Activated T-cell treated with anti-CD3 and anti-CD28 coated beads for 4 hours (primary cell): ENCODE measurements around the gene KIR2DL1.
"Not testable (repeated sequence)": the region's sequence is repeated elsewhere in the genome, so short reads cannot be mapped to it uniquely, and the experiment has no call there.

ENCODE experiments used
- DNase-seq: peaks from one replicate; pipeline ENCODE4 v3.0.0-alpha.2; 2020

Gene KIR2DL1

DNA sequence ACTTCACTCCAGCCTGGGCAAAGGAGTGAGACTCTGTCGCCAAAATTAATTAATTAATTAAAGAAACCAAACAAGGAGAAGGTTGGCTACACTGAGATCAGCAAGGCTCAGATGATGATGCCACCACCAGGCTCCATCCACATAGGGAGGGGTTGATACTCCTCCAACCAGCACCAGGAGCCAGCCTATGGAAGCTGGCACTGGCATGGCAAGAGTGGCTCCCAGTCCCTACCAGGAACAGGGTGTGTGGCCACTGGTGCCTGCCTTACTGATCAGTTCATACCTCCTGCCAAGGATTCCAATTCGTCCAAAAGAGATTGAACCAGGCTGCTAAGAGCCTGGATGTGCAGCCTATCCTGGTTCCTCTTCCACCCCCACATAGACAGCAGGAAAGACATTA, 3.1 kb downstream of the KIR2DL1 start:
- DNase-seq = not testable (repeated sequence)

GRCh38 chr19:54775095-54775815, 5.7 kb downstream of the KIR2DL1 start:
- not testable (repeated sequence) for DNase-seq

GRCh38 chr19:54775830-54776229, 6.2 kb downstream of the KIR2DL1 start:
- DNase-seq = not testable (repeated sequence)

GRCh38 chr19:54777851-54778250, 8.3 kb downstream of the KIR2DL1 start:
- DNase-seq = not testable (repeated sequence)

DNA sequence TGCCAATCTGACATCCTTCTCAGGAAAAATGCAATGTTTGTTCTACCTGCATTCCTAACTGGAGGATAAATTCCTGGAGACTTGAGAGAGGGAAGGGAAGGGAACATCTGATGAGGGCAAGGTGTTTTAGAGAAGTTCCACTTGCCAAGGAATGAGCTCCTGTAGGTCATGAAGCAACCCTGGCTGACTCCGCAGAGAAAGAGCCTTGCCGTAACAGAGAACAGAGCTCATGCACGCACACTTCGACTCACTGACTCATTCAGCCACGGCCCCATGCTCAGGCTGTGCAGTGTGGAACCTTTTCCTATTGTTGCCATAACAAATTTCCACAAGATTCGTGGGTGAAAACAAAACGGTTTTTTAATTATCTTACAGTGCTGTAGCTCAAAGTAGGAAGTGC, 9.3 kb downstream of the KIR2DL1 start:
- DNase-seq = not testable (repeated sequence)

GRCh38 chr19:54782916-54783315, 13.3 kb downstream of the KIR2DL1 start:
- DNase-seq = not testable (repeated sequence)

- not testable (repeated sequence) for DNase-seq
Observed at GRCh38 chr19:54786091-54786723, 16.6 kb downstream of the KIR2DL1 start.

- DNase-seq = not testable (repeated sequence)
Observed at GRCh38 chr19:54788154-54788553, 18.6 kb downstream of the KIR2DL1 start.

DNA sequence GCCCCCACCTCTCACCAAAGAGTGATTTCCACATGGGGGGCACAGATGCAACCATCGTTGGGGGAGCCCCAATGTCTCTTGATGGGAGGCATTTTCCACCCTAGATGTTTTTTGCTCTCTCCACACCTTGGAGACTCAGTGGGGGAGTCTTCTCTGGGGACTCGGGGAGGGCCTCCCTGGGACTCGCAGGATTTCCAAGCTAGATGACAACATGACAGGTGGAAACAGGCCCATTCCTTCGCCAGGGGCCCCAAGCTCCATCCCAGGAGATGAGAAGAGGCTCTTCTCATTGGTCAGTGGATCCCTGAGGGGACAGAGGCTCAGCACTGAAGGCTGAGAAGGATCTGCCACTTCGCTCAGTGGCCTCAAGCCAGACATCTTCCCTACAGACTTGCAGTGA, 21.1 kb downstream of the KIR2DL1 start:
- no peak for DNase-seq

DNA sequence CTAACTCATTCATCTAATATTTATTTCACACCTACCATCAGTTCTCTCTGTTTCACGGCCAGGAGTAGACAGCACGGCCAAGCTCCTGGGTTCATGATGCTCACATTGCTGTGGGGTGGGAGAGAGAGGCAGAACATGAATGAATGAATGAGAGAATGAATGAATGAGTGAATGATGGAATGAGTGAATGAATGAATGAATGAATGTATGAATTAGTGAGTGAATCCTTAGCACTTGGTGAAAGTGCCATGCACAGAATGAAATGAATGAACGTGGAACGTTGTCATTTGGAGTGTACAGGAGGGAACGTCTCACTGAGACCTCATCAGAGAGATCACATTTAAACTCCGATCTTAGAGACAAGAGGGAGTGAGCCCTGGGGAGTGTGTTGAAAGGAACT, 21.9 kb downstream of the KIR2DL1 start:
- no peak for DNase-seq

GRCh38 chr19:54792814-54793213, 23.2 kb downstream of the KIR2DL1 start:
- no peak for DNase-seq

- no peak for DNase-seq
Observed at GRCh38 chr19:54795758-54796157, 26.2 kb downstream of the KIR2DL1 start.

GRCh38 chr19:54803410-54803809, 33.8 kb downstream of the KIR2DL1 start, which contains the start of gene KIR2DL4:
TSS of gene KIR2DL4 (plus strand) at chr19:54803610. CDS start at chr19:54803652, 42 bp downstream.
- no peak for DNase-seq

GRCh38 chr19:54804101-54804500, 34.5 kb downstream of the KIR2DL1 start:
- no peak for DNase-seq

GRCh38 chr19:54804571-54804970, 35.0 kb downstream of the KIR2DL1 start:
- DNase-seq = no peak

DNA sequence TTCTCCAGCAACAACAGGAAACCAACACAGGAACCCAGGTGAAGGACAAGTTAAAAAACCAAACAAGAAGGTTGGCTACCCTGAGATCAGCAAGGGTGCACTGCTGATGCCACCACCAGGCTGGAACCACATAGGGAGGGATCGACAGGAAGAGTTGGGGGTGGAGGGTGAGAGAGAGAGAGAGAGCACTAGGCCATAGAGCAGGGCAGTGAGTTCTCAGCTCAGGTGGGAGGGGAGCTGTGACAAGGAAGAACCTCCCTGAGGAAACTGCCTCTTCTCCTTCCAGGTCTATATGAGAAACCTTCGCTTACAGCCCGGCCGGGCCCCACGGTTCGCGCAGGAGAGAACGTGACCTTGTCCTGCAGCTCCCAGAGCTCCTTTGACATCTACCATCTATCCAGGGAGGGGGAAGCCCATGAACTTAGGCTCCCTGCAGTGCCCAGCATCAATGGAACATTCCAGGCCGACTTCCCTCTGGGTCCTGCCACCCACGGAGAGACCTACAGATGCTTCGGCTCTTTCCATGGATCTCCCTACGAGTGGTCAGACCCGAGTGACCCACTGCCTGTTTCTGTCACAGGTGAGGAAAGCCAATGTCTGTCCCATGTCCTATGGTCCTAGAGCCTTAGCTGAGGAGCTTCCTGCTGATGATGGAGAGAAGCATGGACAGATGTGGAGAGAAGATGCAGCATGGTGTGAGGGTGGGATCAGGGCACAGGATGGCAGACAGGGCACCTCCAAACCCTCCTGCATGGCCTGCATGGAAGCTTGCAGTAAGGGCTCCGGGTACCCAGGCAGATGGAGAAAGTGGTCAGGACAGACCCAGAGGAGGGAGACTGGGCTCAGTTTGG, 36.3 kb downstream of the KIR2DL1 start:
- DNase-seq = no peak

- no peak for DNase-seq
Observed at GRCh38 chr19:54806516-54806838, 36.9 kb downstream of the KIR2DL1 start.

DNA sequence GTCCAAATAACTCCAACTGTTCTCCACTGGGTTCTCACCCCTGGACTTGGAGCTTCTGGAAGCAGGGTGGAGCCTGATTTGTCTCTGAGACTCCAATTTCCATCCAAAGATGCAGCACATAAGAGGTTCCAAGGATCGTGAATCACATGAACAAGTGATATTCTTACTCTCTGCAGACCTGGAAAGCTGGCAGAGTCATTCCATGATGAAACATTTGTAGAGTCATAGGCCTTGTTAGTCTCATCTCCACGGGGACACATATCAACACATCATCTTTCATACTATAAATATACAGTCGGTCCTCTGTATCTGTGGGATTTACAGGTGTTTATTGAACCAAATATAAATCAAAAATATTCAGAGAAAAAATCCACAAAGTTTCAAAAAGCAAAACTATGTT, 45.0 kb downstream of the KIR2DL1 start:
- DNase-seq = not testable (repeated sequence)

DNA sequence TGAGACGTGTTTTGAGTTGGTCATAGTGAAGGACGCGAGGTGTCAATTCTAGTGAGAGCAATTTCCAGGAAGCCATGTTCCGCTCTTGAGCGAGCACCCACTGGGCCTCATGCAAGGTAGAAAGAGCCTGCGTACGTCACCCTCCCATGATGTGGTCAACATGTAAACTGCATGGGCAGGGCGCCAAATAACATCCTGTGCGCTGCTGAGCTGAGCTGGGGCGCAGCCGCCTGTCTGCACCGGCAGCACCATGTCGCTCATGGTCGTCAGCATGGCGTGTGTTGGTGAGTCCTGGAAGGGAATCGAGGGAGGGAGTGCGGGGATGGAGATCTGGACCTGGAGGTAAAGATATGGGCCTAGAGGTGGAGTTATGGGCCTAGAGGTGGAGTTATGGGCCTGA, 46.7 kb downstream of the KIR2DL1 start, which contains the start of gene KIR3DL1:
KIR3DL1 (plus strand) TSS at position 218 of the 400 bp plus-strand sequence.
- not testable (repeated sequence) for DNase-seq

DNA sequence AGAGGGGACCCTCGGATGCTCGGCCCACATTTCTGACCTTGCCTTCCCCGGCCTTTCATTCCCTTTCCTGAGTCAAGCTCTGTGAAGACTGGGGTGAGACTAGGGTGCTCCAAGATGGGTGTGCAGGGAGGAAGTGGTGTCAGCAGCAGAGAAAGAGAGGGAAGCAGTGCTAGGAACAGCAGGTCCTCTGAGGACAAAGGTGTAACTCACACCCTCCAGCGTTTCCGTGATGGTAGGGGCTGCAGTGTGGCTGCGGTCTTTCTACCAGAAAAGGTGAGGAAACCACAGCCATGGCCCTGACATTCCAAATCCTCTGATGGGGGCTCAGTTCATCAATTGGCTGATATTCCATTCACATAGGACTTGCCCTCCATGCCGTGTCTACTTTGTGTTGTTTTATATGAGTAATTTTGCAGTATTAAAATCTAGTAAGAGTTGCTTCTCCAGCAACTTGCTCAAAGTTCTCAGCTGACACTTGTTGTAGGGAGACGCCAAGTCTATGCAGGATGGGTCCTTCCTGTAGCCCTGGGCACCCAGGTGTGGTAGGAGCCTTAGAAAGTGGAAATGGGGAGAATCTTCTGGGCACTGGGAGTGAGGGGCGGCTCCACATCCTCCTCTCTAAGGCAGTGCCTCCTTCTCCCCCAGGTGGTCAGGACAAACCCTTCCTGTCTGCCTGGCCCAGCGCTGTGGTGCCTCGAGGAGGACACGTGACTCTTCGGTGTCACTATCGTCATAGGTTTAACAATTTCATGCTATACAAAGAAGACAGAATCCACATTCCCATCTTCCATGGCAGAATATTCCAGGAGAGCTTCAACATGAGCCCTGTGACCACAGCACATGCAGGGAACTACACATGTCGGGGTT, 48.3 kb downstream of the KIR2DL1 start:
- no peak for DNase-seq

- DNase-seq = not testable (repeated sequence)
Observed at GRCh38 chr19:54824416-54824815, 54.8 kb downstream of the KIR2DL1 start.

- DNase-seq = not testable (repeated sequence)
Observed at GRCh38 chr19:54825326-54825725, 55.7 kb downstream of the KIR2DL1 start.
